Lung (tissue), 12 donors: ENCODE results near the gene PACS1. TPM values are rescaled to one million over a fixed set of nuclear protein-coding genes. Genes with fewer than 3 reads are reported as not detected.
"Not testable (repeated sequence)": the region's sequence is repeated elsewhere in the genome, so short reads cannot be mapped to it uniquely, and the experiment has no call there.

ENCODE experiments used
- ATAC-seq: fragments of 200-7000 bp; cut with Tn5 transposase; one replicate; pipeline ENCODE4 v1.9.1; 2020; ENCODE audit warnings: moderate number of reproducible peaks; ENCODE audit not compliant: insufficient read depth, low FRiP score
- DNase-seq, 3 donors: peaks; one replicate each; pipeline ENCODE4 v3.0.0-alpha.2; 2013 to 2017
- H3K27ac ChIP-seq, 2 donors: one replicate each; pipeline ENCODE4 v1.5.1; 2013; ENCODE audit warnings: mild to moderate bottlenecking in 2 of 2, moderate library complexity in 2 of 2, control low read depth in 1 of 2, inconsistent platforms in 1 of 2, low read depth in 1 of 2, low read length in 1 of 2
- H3K27me3 ChIP-seq, 3 donors: one replicate each; pipeline ENCODE4 v1.5.1; 2013; ENCODE audit warnings: low read length in 2 of 3; ENCODE audit not compliant: control insufficient read depth in 3 of 3, insufficient read depth in 3 of 3
- H3K36me3 ChIP-seq, 4 donors: one replicate each; pipeline ENCODE4 v1.5.1; 2013; ENCODE audit warnings: low read length in 4 of 4, mild to moderate bottlenecking in 1 of 4, moderate library complexity in 1 of 4; ENCODE audit not compliant: control insufficient read depth in 4 of 4, insufficient read depth in 4 of 4
- H3K4me1 ChIP-seq, 5 donors: one replicate each; pipeline ENCODE4 v1.5.1; 2013; ENCODE audit warnings: low read length in 5 of 5, mild to moderate bottlenecking in 2 of 5, moderate library complexity in 1 of 5; ENCODE audit not compliant: control insufficient read depth in 5 of 5, insufficient read depth in 5 of 5
- H3K4me3 ChIP-seq: one replicate; pipeline ENCODE4 v1.5.1; 2013; ENCODE audit warnings: mild to moderate bottlenecking, control low read depth, moderate library complexity
- H3K9ac ChIP-seq, 2 donors: one replicate each; pipeline ENCODE4 v1.5.1; 2013; ENCODE audit warnings: low read length in 2 of 2, control low read depth in 1 of 2; ENCODE audit not compliant: insufficient read depth in 1 of 2
- H3K9me3 ChIP-seq, 4 donors: one replicate each; pipeline ENCODE4 v1.5.1; 2013; ENCODE audit warnings: low read length in 3 of 4, mild to moderate bottlenecking in 1 of 4, moderate library complexity in 1 of 4; ENCODE audit not compliant: control insufficient read depth in 4 of 4, insufficient read depth in 3 of 4
- CTCF ChIP-seq: IDR thresholded peaks from 2 replicates; pipeline ENCODE4 v1.5.1; 2012; ENCODE audit warnings: mild to moderate bottlenecking; ENCODE audit errors: control extremely low read depth, extremely low read depth
- WGBS, 2 donors: extraction: QIAGEN DNeasy Blood & Tissue Kit; methylation state at CpG; one replicate each; pipeline ENCODE4 v1.1.7; 2013; 5-methylcytosine and 5-hydroxymethylcytosine counted together
- polyA plus RNA-seq, 2 donors: library from polyadenylated mRNA; stranded (reverse); fragments of 200-250 nt; gene quantifications; one replicate each; pipeline ENCODE4 v1.2.1, GENCODE V29; 2013
- total RNA-seq, 2 donors: library from RNA; depleted of rRNA in 1 of 2; stranded (reverse); fragments of >200 nt in 1 of 2; gene quantifications; one replicate each; pipeline ENCODE4 v1.2.1, GENCODE V29; 2014 to 2021
- donor health status: control.
- donor health status: control.
- donor health status: Bipolar disorder and iron deficiency.
- donor health status: healthy.
- donor health status: DM: yes; HTN: yes; CAD: no.

PACS1 gene
- total and polyA plus RNA-seq, 4 donors, result 22.2 to 48.8 (median 34.7) TPM

GRCh38 chr11:66275396-66275795, 205.3 kb downstream of the PACS1 start:
- DNase-seq (no peak), ATAC-seq (no peak)
- Histone ChIP-seq H3K9ac (no peak overlapping the region), H3K9me3 (no peaks in the 10 kb centered on the region), H3K36me3 (peaks cover 5 to 50% (median 35%) of the 10 kb centered on the region in 4 donors), H3K27ac (no peak overlapping the region), H3K27me3 (peaks cover 0 to 2% (median 0%) of the 10 kb centered on the region in 3 donors), H3K4me3 (no peak overlapping the region), H3K4me1 (peaks cover 0 to 7% (median 0%) of the 10 kb centered on the region in 5 donors)
- WGBS, 2 donors, result 93 to 95% methylated on average over 8 of the region's 8 CpGs
- no peak for TF ChIP-seq CTCF

GRCh38 chr11:66275984-66276612, 206.0 kb downstream of the PACS1 start:
- Histone ChIP-seq H3K4me3 (no peak overlapping the region), H3K36me3 (peaks cover 5 to 50% (median 33%) of the 10 kb centered on the region in 4 donors), H3K9ac (no peak overlapping the region), H3K27ac (no peak overlapping the region), H3K4me1 (peaks cover 0 to 8% (median 0%) of the 10 kb centered on the region in 5 donors), H3K27me3 (peaks cover 0 to 2% (median 0%) of the 10 kb centered on the region in 3 donors), H3K9me3 (no peaks in the 10 kb centered on the region)
- no peak for TF ChIP-seq CTCF
- WGBS, 2 donors, result 91 to 94% methylated on average over 14 of the region's 14 CpGs
- no peak for DNase-seq
- no peak for ATAC-seq

- H3K4me3 ChIP-seq, ATAC-seq, H3K27me3 ChIP-seq, DNase-seq, H3K9ac ChIP-seq, H3K9me3 ChIP-seq, H3K27ac ChIP-seq, H3K4me1 ChIP-seq: not testable (repeated sequence)
- 83 to 86% methylated on average over 12 to 13 of the region's 13 CpGs for WGBS, 2 donors
- peaks cover 5 to 49% (median 32%) of the 10 kb centered on the region in 4 donors for H3K36me3 ChIP-seq
Measured at GRCh38 chr11:66276619-66277018, 206.5 kb downstream of the PACS1 start.

- H3K27me3 ChIP-seq, H3K9me3 ChIP-seq, H3K27ac ChIP-seq, H3K9ac ChIP-seq, DNase-seq, H3K4me1 ChIP-seq, ATAC-seq, H3K4me3 ChIP-seq: not testable (repeated sequence)
- peaks cover 5 to 45% (median 28%) of the 10 kb centered on the region in 4 donors for H3K36me3 ChIP-seq
- WGBS, 2 donors, result 35 to 63% methylated on average over 3 to 4 of the region's 4 CpGs
Measured at GRCh38 chr11:66277064-66277463, 207.0 kb downstream of the PACS1 start.
